ENCODE results near the gene CERS6. TPM values are rescaled to one million over a fixed set of nuclear protein-coding genes. Genes with fewer than 3 reads are reported as not detected.

The CERS6 gene
- total RNA-seq, 1 donor from 2014 or later = 22.4 TPM

DNA sequence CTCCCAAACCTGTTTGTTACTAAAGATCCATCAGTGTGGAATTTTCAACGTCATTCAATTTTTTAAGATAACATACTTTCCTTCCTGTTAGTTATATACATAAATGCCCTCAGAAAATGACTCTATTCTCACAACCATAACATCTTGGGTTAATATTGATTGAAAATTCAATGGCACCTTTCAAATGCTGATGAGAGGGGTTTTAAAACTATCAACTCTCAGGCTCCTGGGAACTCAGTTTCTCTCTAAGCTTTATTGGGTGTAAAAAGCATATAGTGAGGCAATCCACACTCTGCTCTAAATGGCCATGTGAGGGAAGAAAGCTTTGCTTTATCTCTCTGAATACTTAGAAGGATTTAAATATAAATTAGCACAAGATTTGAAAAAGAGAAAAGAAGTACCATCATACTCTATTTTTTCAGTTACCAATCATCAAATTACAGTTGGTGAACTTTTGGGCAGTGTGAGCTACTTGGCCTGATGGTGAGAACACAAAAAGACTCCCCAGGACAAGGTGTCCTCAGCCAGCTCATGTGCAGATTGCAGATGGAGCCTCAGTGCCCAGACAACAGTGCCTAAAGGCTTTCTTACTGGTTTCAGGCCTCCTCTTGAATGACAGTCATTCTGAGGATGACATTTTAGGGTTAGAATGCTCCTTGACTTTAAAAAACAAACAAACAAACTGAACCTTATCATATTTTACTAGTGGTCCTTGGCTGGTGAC, 24.6 kb upstream of the CERS6 start:
- peak overlapping the region; percentile 33 for H3K4me3 Mint-ChIP-seq (ENCODE audit: low read depth)
- peaks cover 43% of the 10 kb centered on the region for H3K4me1 Mint-ChIP-seq (ENCODE audit: low read depth)
- no peak for DNase-seq (ENCODE audit: low spot score)
- no peaks in the 10 kb centered on the region for H3K9me3 Mint-ChIP-seq
- intact Hi-C loops (cut with micrococcal nuclease) = loop anchor here (1.0 kb wide), 5 partner anchors 25 to 261 kb away; partner anchors contain the start of gene CERS6
- H3K36me3 Mint-ChIP-seq (ENCODE audit: low read depth) = no peaks in the 10 kb centered on the region
- no peaks in the 10 kb centered on the region for H3K27me3 Mint-ChIP-seq (ENCODE audit: low read depth)
- H3K27ac Mint-ChIP-seq = peak overlapping the region; percentile 70

GRCh38 chr2:168432100-168432499, 24.0 kb upstream of the CERS6 start:
- Mint-ChIP-seq H3K4me1 (ENCODE audit: low read depth) (peaks cover 40% of the 10 kb centered on the region), H3K4me3 (ENCODE audit: low read depth) (peak overlapping the region; percentile 33), H3K27ac (peak overlapping the region; percentile 70), H3K9me3 (no peaks in the 10 kb centered on the region), H3K36me3 (ENCODE audit: low read depth) (no peaks in the 10 kb centered on the region), H3K27me3 (ENCODE audit: low read depth) (no peaks in the 10 kb centered on the region)
- intact Hi-C loops (cut with micrococcal nuclease) = loop anchor here (1.0 kb wide), 4 partner anchors 24 to 260 kb away; partner anchors contain the start of gene CERS6
- DNase-seq (ENCODE audit: low spot score) = no peak

DNA sequence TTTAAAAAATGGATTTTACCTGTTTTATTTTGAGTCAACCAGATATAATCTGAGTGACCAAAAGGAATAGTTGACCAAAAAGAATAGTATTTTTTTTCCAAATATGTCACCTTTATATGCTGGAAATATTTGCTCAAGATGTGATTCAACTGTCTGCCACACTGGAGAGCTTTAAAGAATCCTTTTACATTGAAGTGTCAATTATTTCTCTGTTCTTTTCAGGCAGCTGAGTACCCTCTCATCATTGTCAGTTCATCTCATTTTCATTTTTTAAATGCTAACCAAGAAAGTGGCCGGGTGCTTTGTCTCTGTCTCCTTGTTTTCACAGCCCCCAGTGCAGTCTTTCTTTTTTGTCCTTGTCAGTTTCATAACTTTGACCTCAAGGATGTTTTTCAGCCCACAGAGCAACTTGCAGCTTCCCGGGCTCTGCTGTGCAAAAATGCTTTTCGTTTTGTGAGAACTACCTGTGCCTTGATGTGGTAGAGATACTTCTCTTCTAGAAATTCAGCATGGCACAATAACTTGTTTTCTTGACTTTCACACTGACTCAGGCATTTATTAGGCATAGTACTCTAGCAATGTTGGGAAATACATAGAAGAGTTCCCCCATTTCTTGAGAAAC, 23.4 kb upstream of the CERS6 start:
- Mint-ChIP-seq H3K27me3 (ENCODE audit: low read depth) (no peaks in the 10 kb centered on the region), H3K4me3 (ENCODE audit: low read depth) (peak overlapping the region; percentile 14)
- intact Hi-C loops (cut with micrococcal nuclease) = loop anchor here (1.0 kb wide), 4 partner anchors 24 to 260 kb away; partner anchors contain the start of gene CERS6

GRCh38 chr2:168433527-168433926, 22.5 kb upstream of the CERS6 start:
- no peaks in the 10 kb centered on the region for H3K36me3 Mint-ChIP-seq (ENCODE audit: low read depth)

More for the DNA sequence above, 23.4 kb upstream of the CERS6 start:
- Mint-ChIP-seq H3K36me3 (ENCODE audit: low read depth) (no peaks in the 10 kb centered on the region), H3K9me3 (no peaks in the 10 kb centered on the region), H3K27ac (peak overlapping the region; percentile 84), H3K4me1 (ENCODE audit: low read depth) (peaks cover 35% of the 10 kb centered on the region)
- peak; percentile 46 for DNase-seq (ENCODE audit: low spot score)

DNA sequence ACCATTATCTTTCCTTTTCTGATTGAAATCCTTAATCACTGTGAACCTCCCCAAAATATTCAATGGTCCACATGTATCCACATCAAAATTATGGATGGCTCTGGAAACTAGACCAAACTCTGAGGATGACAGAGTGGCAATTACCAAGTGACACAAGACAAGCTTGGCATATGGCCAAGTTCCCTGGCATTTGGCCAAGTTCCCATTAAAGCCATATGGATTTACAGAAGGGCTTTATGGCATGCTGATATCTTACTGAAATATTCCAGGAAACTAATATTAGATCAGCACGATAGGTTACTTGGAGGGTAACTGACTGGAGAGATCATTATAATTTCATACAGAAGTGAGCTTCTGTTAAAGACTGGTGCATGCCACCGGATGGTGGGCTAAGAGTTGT, 21.9 kb upstream of the CERS6 start:
- intact Hi-C loops (cut with micrococcal nuclease) = no loop called here
- H3K4me3 Mint-ChIP-seq (ENCODE audit: low read depth) = no peak overlapping the region
- H3K27me3 Mint-ChIP-seq (ENCODE audit: low read depth) = no peaks in the 10 kb centered on the region
- H3K27ac Mint-ChIP-seq = no peak overlapping the region
- DNase-seq (ENCODE audit: low spot score) = no peak
- H3K9me3 Mint-ChIP-seq = no peaks in the 10 kb centered on the region
- H3K4me1 Mint-ChIP-seq (ENCODE audit: low read depth) = peaks cover 35% of the 10 kb centered on the region
- no peaks in the 10 kb centered on the region for H3K36me3 Mint-ChIP-seq (ENCODE audit: low read depth)

More at GRCh38 chr2:168433527-168433926, 22.5 kb upstream of the CERS6 start:
- Mint-ChIP-seq H3K4me1 (ENCODE audit: low read depth) (peaks cover 35% of the 10 kb centered on the region), H3K4me3 (ENCODE audit: low read depth) (no peak overlapping the region), H3K27me3 (ENCODE audit: low read depth) (no peaks in the 10 kb centered on the region), H3K9me3 (no peaks in the 10 kb centered on the region), H3K27ac (peak overlapping the region; percentile 29)
- DNase-seq (ENCODE audit: low spot score) = no peak
- intact Hi-C loops (cut with micrococcal nuclease) = no loop called here

DNA sequence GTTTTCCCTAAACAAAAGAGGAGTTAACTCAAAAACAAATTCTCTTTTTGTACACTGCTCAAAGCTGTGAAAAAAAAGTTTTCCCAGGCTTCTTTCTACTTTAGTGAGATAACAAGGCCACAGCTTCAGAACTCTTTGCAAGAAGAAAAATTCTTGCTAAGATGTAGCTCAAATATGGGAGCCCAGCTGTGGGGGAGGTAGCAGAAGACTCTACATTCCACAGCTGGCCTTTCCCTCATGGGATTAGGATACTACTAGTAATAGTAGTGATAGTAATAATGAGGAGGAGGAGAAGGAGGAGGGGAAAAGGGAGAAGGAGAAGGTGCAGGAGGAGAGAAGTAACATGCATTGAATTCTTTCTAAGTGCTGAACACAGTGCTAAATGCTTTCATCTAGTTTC, 19.2 kb upstream of the CERS6 start:
- no peaks in the 10 kb centered on the region for H3K9me3 Mint-ChIP-seq
- DNase-seq (ENCODE audit: low spot score) = no peak
- no peaks in the 10 kb centered on the region for H3K27me3 Mint-ChIP-seq (ENCODE audit: low read depth)
- intact Hi-C loops (cut with micrococcal nuclease) = no loop called here
- H3K4me3 Mint-ChIP-seq (ENCODE audit: low read depth) = no peak overlapping the region
- no peaks in the 10 kb centered on the region for H3K36me3 Mint-ChIP-seq (ENCODE audit: low read depth)
- no peak overlapping the region for H3K27ac Mint-ChIP-seq
- H3K4me1 Mint-ChIP-seq (ENCODE audit: low read depth) = peaks cover 29% of the 10 kb centered on the region

DNA sequence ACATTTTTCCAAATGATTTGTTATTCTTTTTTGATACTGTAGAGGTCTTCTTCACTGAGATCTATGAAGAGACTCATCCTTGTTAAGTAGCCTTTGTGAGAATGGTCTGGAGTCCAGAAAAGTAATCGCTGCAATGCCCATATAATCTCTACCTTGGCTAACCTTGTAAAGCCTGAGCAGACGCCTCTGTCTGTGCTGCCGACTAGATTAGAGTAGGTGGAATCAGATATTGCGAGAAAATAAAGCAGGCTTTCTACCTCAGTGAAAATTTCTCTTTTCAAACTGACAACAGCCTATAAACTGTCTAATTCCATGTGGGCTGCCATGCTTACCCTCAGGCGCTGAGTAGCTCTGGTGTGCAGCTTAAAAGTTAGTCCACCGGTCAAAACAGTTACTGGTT, 17.5 kb upstream of the CERS6 start:
- Mint-ChIP-seq H3K9me3 (no peaks in the 10 kb centered on the region), H3K4me1 (ENCODE audit: low read depth) (peaks cover 14% of the 10 kb centered on the region), H3K4me3 (ENCODE audit: low read depth) (no peak overlapping the region), H3K36me3 (ENCODE audit: low read depth) (no peaks in the 10 kb centered on the region), H3K27me3 (ENCODE audit: low read depth) (no peaks in the 10 kb centered on the region), H3K27ac (no peak overlapping the region)
- DNase-seq (ENCODE audit: low spot score) = no peak
- intact Hi-C loops (cut with micrococcal nuclease) = no loop called here

DNA sequence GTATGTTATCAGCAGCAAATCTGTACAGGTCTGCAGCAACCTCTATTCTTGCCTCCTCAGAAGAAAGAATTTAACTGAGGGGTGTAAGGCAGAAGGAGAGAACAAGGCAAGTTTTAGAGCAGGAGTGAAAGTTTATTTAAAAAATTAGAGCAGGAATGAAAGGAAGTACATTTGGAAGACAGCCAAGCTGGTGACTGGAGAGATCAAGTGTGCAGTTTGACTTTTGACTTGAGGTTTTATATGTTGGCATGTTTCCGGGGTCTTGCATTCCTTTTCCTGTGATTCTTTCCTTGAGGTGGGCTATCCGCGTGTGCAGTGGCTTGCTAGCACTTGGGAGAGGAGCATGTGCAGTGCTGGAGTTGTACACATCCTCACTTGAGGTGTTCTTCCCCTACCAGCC, 16.5 kb upstream of the CERS6 start:
- Mint-ChIP-seq H3K4me1 (ENCODE audit: low read depth) (peaks cover 6% of the 10 kb centered on the region), H3K9me3 (peaks cover 5% of the 10 kb centered on the region), H3K4me3 (ENCODE audit: low read depth) (no peak overlapping the region), H3K27me3 (ENCODE audit: low read depth) (no peaks in the 10 kb centered on the region), H3K36me3 (ENCODE audit: low read depth) (no peaks in the 10 kb centered on the region), H3K27ac (no peak overlapping the region)
- intact Hi-C loops (cut with micrococcal nuclease) = no loop called here
- no peak for DNase-seq (ENCODE audit: low spot score)

GRCh38 chr2:168441214-168441872, 14.7 kb upstream of the CERS6 start:
- no peak overlapping the region for H3K4me3 Mint-ChIP-seq (ENCODE audit: low read depth)
- no peak overlapping the region for H3K27ac Mint-ChIP-seq
- H3K36me3 Mint-ChIP-seq (ENCODE audit: low read depth) = peaks cover under 1% of the 10 kb centered on the region
- no peak for DNase-seq (ENCODE audit: low spot score)
- H3K9me3 Mint-ChIP-seq = peaks cover 22% of the 10 kb centered on the region
- intact Hi-C loops (cut with micrococcal nuclease) = no loop called here
- peaks cover 4% of the 10 kb centered on the region for H3K4me1 Mint-ChIP-seq (ENCODE audit: low read depth)
- no peaks in the 10 kb centered on the region for H3K27me3 Mint-ChIP-seq (ENCODE audit: low read depth)

- DNase-seq (ENCODE audit: low spot score) = no peak
- Mint-ChIP-seq H3K36me3 (ENCODE audit: low read depth) (peaks cover 4% of the 10 kb centered on the region), H3K27me3 (ENCODE audit: low read depth) (no peaks in the 10 kb centered on the region), H3K27ac (no peak overlapping the region), H3K4me1 (ENCODE audit: low read depth) (peaks cover 2% of the 10 kb centered on the region), H3K9me3 (peaks cover 34% of the 10 kb centered on the region), H3K4me3 (ENCODE audit: low read depth) (no peak overlapping the region)
- intact Hi-C loops (cut with micrococcal nuclease) = no loop called here
Measured at GRCh38 chr2:168443818-168444217, 12.3 kb upstream of the CERS6 start.

DNA sequence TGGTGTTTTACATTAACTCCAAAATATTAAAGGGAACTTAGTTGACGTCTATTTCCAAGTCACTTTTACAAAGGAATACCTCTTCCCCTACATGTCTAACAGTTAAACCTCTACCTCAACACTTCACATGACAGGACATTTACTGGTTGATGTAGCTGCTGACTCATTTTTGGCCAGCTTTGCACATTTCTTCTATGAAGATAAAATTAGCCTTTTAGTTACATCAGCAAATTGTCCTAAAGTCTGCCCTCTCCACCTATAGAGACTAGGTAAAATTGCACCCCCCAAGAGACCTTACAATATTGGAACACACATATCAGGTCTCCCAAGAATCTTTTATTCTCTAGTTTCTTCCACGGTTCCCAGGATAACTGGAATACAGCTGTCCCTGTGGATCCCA, 10.1 kb upstream of the CERS6 start:
- DNase-seq (ENCODE audit: low spot score) = no peak
- intact Hi-C loops (cut with micrococcal nuclease) = no loop called here
- H3K27ac Mint-ChIP-seq = no peak overlapping the region
- H3K9me3 Mint-ChIP-seq = peaks cover 34% of the 10 kb centered on the region
- no peak overlapping the region for H3K4me3 Mint-ChIP-seq (ENCODE audit: low read depth)
- no peaks in the 10 kb centered on the region for H3K27me3 Mint-ChIP-seq (ENCODE audit: low read depth)
- peaks cover 4% of the 10 kb centered on the region for H3K36me3 Mint-ChIP-seq (ENCODE audit: low read depth)
- H3K4me1 Mint-ChIP-seq (ENCODE audit: low read depth) = peaks cover 9% of the 10 kb centered on the region

GRCh38 chr2:168448980-168449379, 7.1 kb upstream of the CERS6 start:
- Mint-ChIP-seq H3K4me1 (ENCODE audit: low read depth) (peaks cover 11% of the 10 kb centered on the region), H3K36me3 (ENCODE audit: low read depth) (peaks cover 4% of the 10 kb centered on the region), H3K27me3 (ENCODE audit: low read depth) (no peaks in the 10 kb centered on the region), H3K27ac (no peak overlapping the region), H3K9me3 (peaks cover 34% of the 10 kb centered on the region), H3K4me3 (ENCODE audit: low read depth) (no peak overlapping the region)
- no peak for DNase-seq (ENCODE audit: low spot score)
- intact Hi-C loops (cut with micrococcal nuclease) = no loop called here

DNA sequence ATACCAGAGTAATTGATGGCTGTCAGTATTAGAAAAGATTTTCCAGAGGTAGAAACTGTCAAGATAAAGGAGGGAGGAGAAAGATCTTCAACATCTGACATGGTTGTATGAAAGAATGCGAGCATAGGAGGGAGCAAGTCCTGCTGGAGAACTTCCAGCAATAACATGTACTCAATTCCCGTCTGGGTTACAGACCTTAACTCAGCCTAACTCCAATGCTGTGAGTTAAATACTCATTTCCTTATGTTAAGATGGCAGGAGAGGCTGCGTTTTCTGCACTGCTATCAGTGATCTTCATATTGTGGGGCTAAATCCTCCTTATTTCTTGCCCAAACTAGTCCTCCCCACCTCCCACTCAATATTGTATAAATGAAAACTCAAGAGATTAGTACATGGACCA, 6.7 kb upstream of the CERS6 start:
- no peaks in the 10 kb centered on the region for H3K27me3 Mint-ChIP-seq (ENCODE audit: low read depth)
- H3K4me1 Mint-ChIP-seq (ENCODE audit: low read depth) = peaks cover 11% of the 10 kb centered on the region
- intact Hi-C loops (cut with micrococcal nuclease) = no loop called here
- no peak overlapping the region for H3K4me3 Mint-ChIP-seq (ENCODE audit: low read depth)
- no peak overlapping the region for H3K27ac Mint-ChIP-seq
- peaks cover 4% of the 10 kb centered on the region for H3K36me3 Mint-ChIP-seq (ENCODE audit: low read depth)
- DNase-seq (ENCODE audit: low spot score) = no peak
- H3K9me3 Mint-ChIP-seq = peaks cover 30% of the 10 kb centered on the region

Measured in activated T-helper 2 cell treated with anti-CD3 and anti-CD28 coated beads, Interferon-gamma antibody, Interleukin-2, Interleukin-4, amounts not matched to agents 10 μg/mL and 5 μg/mL and 100 μg/mL, durations not matched to agents 14 hours and 24 hours and 36 hours (primary cell).